ENCODE data around the gene ENDOV.

Gene ENDOV

DNA sequence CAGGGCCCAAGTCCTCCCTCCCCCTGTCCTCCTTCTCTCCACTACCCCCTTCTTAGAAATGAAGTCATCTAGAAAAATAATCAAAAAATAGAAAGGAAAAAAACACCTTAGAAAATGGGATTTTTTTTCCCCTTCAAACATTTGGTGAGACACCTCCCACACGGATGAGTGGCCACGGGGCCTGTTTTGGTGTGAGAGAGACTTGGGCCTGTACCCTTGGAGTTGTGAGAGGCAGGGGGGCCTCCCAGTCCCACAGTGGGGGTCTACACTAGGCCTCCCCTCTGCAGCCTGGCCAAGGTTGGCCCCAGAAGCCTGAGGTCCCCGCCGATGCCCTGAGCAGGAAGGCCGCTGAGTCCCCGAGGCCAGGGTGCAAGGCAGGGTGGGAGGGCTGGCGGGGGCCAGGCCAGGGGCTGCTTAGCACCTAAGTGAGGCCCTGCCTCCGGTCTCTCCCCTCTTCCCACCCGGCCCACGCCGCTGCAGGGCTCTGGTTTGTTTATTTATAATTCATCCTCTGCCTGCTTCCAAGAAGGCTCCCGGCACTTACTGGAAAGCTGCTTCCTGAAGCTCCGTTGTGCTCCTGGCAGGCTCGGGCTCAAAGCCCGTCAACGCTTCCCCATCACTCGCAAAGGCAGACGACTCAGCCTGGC, 35.1 kb downstream of the ENDOV start:
- no peak for DNase-seq (ENCODE audit: low read depth)

DNA sequence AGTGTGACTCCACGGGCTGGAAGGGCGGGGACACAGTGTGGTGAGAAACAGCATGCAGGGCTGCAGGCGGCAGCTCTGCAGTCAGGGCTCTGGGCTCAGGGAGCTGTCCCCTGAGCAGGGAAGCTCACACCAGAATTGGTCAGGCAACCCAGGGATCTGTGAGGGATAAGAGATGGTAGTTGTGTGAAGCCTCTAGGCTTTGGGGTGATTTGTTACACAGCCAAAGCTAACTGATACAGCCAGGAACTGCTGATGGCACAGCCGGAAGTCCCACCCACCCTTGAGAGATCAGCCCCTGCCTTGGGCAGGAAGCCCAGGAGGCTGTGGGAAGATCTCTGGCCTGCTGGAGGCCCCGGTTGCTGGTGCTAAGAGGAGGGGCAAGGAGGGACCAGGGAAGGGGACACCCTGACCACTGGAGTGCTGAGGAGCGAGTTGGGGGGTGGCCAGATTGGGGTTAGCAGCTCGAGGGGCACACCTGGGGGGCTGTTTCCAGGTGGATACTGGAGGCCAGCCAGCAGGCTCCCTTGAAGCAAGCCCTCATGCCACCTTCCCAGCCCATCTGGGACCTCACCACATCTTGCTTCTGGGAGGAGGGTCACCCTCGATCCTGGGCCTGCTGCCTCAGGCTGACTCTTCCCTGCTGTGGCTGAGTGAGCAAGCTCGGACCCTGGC, 36.3 kb downstream of the ENDOV start:
- no peak for DNase-seq (ENCODE audit: low read depth)

- DNase-seq (ENCODE audit: low read depth) = no peak
Measured at GRCh38 chr17:80452173-80452915, 37.4 kb downstream of the ENDOV start.

DNA sequence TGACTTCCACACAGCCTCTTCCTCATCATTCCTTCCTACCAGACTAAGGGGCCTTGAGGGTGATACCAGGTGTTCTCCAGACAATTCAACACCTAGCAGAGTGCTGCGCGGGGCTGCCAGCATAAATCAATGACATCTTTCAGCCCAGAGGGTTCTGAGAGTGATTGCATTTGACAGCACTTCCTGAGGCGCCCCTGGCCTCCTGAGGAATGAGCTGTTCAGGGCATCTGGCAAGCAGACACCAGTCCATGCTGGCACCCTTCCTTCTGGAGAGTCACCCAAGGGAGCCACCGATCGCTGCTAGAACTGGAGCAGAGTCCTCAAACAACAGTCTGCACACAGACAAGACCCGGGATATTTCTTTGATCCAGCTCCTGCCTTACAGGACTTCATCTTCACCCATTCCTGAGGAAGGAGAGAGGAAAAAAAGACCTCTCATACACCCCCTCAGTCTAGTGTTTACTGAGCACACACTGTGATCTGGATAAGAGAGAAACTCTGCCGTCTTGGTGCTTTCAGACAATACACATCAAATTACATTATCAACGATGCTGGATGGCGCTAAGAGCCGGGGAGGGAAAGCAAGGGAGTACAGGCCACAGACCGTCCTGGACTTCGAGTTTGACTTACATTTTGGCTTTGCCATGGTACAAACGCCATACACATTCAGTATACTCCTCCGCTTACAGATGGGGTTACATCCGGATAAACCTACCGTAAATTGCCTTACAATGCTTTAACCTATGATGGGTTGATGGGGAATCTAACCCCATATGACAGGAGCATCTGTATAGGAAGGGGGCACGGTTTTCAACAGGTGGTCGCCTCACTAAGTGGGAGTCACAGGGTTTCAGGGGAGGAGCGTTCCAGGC, 38.4 kb downstream of the ENDOV start:
- no peak for DNase-seq (ENCODE audit: low read depth)

- no peak for DNase-seq (ENCODE audit: low read depth)
Measured at GRCh38 chr17:80453998-80454556, 39.1 kb downstream of the ENDOV start.

GRCh38 chr17:80454557-80455335, 39.8 kb downstream of the ENDOV start:
- DNase-seq (ENCODE audit: low read depth) = peak; percentile 91

DNA sequence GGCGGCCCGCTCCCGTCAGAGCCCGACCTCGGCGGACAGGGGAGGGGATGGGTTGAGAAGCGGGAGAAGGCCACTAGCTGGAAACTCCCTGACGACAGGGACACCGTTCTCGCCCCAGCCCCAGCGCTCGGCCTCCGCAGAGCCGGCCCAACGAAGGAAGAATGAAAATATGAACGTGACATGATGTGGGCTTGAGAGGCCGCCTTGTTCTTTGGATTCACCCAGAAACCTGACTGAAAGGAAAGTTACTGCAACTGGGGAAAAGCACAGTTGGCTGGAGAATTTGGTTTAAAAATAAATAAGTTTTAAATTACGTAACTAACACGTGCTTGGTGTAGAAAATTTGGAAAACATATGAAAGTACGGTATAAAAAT, 40.4 kb downstream of the ENDOV start:
- DNase-seq (ENCODE audit: low read depth) = peak; percentile 14

DNA sequence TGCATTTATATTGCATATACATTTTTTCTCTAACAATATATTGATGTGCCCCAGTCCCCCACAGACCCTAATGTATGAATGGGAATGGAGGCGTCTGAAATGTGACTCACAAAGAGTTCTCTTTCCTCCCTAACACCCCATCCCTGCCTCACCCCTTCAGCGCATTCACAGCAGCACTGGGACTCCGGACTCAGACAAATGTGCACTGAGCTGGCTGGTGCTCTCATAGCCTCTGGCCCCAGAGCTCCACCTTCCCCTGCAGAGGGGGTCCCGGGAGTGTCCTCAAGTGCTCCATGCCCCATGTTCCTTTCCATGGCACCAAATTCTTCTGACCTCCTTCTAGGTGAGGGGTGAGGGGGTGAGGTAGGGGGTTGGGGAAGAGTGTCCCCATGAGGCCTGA, 40.8 kb downstream of the ENDOV start:
- no peak for DNase-seq (ENCODE audit: low read depth)

GRCh38 chr17:80456465-80457235, 41.7 kb downstream of the ENDOV start:
- DNase-seq (ENCODE audit: low read depth) = no peak

GRCh38 chr17:80457236-80457856, 42.4 kb downstream of the ENDOV start:
- DNase-seq (ENCODE audit: low read depth) = no peak

DNA sequence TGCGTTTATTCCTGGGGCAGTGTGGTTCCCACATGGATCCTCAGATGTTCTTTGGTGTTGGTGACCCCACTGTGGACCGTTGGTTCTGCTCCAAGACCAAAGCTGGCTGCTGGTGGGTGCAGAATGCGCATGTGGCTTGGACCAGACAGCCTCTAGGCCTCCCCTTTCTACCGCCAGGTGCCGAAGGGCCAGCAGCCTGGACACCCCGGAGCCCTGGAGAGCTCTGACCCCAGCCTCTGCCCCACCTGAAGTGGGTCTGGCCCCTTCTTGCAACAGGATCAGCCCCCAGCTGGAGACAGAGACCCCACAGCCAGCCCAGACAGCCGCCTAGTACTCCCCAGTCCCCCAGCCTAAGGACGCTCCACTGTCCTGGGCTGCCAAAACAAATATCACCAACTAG, 43.0 kb downstream of the ENDOV start:
- no peak for DNase-seq (ENCODE audit: low read depth)

- no peak for DNase-seq (ENCODE audit: low read depth)
Measured at GRCh38 chr17:80459234-80459633, 44.3 kb downstream of the ENDOV start.

- DNase-seq (ENCODE audit: low read depth) = no peak
Measured at GRCh38 chr17:80460429-80460834, 45.5 kb downstream of the ENDOV start.

- DNase-seq (ENCODE audit: low read depth) = no peak
Measured at GRCh38 chr17:80461528-80462160, 46.7 kb downstream of the ENDOV start.

DNA sequence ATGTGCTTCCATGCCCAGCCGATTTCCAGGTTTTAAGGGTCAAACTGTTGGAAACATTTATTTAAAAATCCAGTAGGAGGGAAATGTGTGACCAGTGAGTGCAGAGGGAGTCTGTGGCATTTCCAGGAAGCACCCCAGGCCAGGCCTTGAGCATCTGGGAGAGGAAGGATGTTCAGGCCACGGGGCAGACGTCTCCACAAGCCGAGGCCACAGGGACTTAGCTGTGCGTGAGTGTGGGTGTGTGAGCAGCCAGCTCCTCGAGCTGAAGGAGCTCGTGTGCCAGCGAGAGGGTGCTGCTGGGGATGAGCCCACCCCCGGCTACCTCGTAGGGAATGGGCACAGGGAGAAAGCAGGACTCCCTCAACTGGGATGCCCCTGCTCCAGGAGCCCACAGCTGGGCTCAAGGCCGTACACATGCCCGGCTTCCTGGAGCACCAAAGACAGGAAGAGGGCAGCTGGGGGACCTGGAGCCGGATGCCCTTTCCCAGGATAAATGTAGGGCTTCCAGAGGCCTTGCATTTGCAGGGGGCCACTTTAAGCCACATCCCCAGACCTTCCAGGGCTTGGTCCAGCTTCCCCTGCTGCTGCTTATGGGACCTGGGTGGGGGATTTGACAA, 48.9 kb downstream of the ENDOV start:
- no peak for DNase-seq (ENCODE audit: low read depth)

DNA sequence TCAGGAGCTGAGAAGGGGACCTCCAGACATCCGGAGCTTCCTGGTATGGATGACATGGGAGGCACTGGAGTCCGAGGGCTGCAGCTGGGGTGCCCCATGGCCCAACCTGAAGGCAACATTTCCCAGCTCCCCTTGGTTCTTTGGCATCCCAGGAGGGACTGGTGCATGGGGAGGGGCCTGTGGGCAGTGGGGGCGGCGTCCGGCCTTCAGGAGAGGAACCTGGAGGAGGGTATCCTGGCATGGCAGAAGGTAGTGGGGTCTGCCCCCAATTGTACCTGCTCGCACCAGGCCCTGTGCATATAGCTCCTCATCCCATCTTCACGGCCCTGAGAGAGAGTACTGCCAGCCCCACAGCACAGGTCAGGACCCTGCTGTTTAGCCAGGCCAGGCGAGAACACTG, 49.5 kb downstream of the ENDOV start:
- no peak for DNase-seq (ENCODE audit: low read depth)

GRCh38 chr17:80465327-80465974, 50.5 kb downstream of the ENDOV start:
- DNase-seq (ENCODE audit: low read depth) = no peak

GRCh38 chr17:80466188-80466705, 51.3 kb downstream of the ENDOV start:
- no peak for DNase-seq (ENCODE audit: low read depth)

Data from activated gamma-delta T cell treated with anti-CD3 and anti-CD28 coated beads, Interleukin-2, amount 50 U/mL, for 16 hours (primary cell).